ENCODE results near the gene NECTIN2.
"Not testable (repeated sequence)": the region's sequence is repeated elsewhere in the genome, so short reads cannot be mapped to it uniquely, and the experiment has no call there.

Gene NECTIN2

GRCh38 chr19:44882619-44883397 lies 36.7 kb downstream of the NECTIN2 start:
- DNase-seq (ENCODE audit: low read depth in 1 of 2, low spot score in 1 of 2), result not testable (repeated sequence)

GRCh38 chr19:44883922-44884321 lies 37.8 kb downstream of the NECTIN2 start:
- DNase-seq (ENCODE audit: low read depth in 1 of 2, low spot score in 1 of 2), result no peak

- no peak for DNase-seq (ENCODE audit: low read depth in 1 of 2, low spot score in 1 of 2)
These were observed 38.5 kb downstream of the NECTIN2 start for GRCh38 chr19:44884566-44884965.

- DNase-seq (ENCODE audit: low read depth in 1 of 2, low spot score in 1 of 2), result no peak
These were observed 40.0 kb downstream of the NECTIN2 start for GRCh38 chr19:44886141-44886540.

GRCh38 chr19:44887648-44888047 lies 41.6 kb downstream of the NECTIN2 start:
- no peak for DNase-seq (ENCODE audit: low read depth in 1 of 2, low spot score in 1 of 2)

GRCh38 chr19:44888335-44888734 lies 42.2 kb downstream of the NECTIN2 start:
- DNase-seq (ENCODE audit: low read depth in 1 of 2, low spot score in 1 of 2), result not testable (repeated sequence)

- no peak for DNase-seq (ENCODE audit: low read depth in 1 of 2, low spot score in 1 of 2)
These were observed 43.8 kb downstream of the NECTIN2 start for GRCh38 chr19:44889830-44890365.

GRCh38 chr19:44890366-44891015 lies 44.4 kb downstream of the NECTIN2 start:
- DNase-seq (ENCODE audit: low read depth in 1 of 2, low spot score in 1 of 2), result peak in 1 of 2 donors; percentile 100

- DNase-seq (ENCODE audit: low read depth in 1 of 2, low spot score in 1 of 2), result peak in 1 of 2 donors; percentile 100
These were observed 45.2 kb downstream of the NECTIN2 start, which contains the start of gene TOMM40 for GRCh38 chr19:44891016-44891882. TOMM40 (plus strand) TSS chr19:44891254; CDS start chr19:44891416, 162 bp downstream.

- no peak for DNase-seq (ENCODE audit: low read depth in 1 of 2, low spot score in 1 of 2)
These were observed 46.8 kb downstream of the NECTIN2 start for GRCh38 chr19:44892932-44893331.

GRCh38 chr19:44893332-44894051 lies 47.4 kb downstream of the NECTIN2 start:
- DNase-seq (ENCODE audit: low read depth in 1 of 2, low spot score in 1 of 2), result no peak

- DNase-seq (ENCODE audit: low read depth in 1 of 2, low spot score in 1 of 2), result no peak
These were observed 47.9 kb downstream of the NECTIN2 start for GRCh38 chr19:44894052-44894400.

GRCh38 chr19:44894946-44895345 lies 48.8 kb downstream of the NECTIN2 start:
- DNase-seq (ENCODE audit: low read depth in 1 of 2, low spot score in 1 of 2), result no peak

GRCh38 chr19:44897835-44898234 lies 51.7 kb downstream of the NECTIN2 start:
- no peak for DNase-seq (ENCODE audit: low read depth in 1 of 2, low spot score in 1 of 2)

GRCh38 chr19:44900328-44901244 lies 54.5 kb downstream of the NECTIN2 start:
- no peak for DNase-seq (ENCODE audit: low read depth in 1 of 2, low spot score in 1 of 2)

- no peak for DNase-seq (ENCODE audit: low read depth in 1 of 2, low spot score in 1 of 2)
These were observed 57.1 kb downstream of the NECTIN2 start for GRCh38 chr19:44903216-44903601.

GRCh38 chr19:44903602-44904425 lies 57.7 kb downstream of the NECTIN2 start:
- DNase-seq (ENCODE audit: low read depth in 1 of 2, low spot score in 1 of 2), result peak; percentile 60 to 68

GRCh38 chr19:44904426-44904994 lies 58.4 kb downstream of the NECTIN2 start:
- no peak for DNase-seq (ENCODE audit: low read depth in 1 of 2, low spot score in 1 of 2)
